ENCODE results near the gene CHST3.
A peak's percentile ranks its signal among the peaks of the same experiment; 100 is the strongest.
"Not testable (repeated sequence)": the region's sequence is repeated elsewhere in the genome, so short reads cannot be mapped to it uniquely, and the experiment has no call there.

Gene CHST3

GRCh38 chr10:71964098-71964742 is at the start of gene CHST3:
CHST3 (plus strand) TSS chr10:71964395; CDS start chr10:72005843, 41,448 bp downstream.
- no peak for TF ChIP-seq CTCF (conservative IDR thresholded peaks at IDR 0.05)
- peak; percentile 60; the same call in 1 of the 2 replicates for TF ChIP-seq ZFX (IDR thresholded peaks at IDR 0.05)
- H3K27ac ChIP-seq, result peak within 1 kb of the TSS; percentile 19; the same call in 1 of the 2 replicates

GRCh38 chr10:71916827-71917226 is 47.4 kb upstream of the CHST3 start:
- H3K27ac ChIP-seq, result no peak overlapping the region
- TF ChIP-seq ZFX (IDR thresholded peaks at IDR 0.05), result no peak

- H3K27ac ChIP-seq, result no peak overlapping the region
- TF ChIP-seq CTCF (conservative IDR thresholded peaks at IDR 0.05), result no peak
- no peak for TF ChIP-seq ZFX (IDR thresholded peaks at IDR 0.05)
Measured at GRCh38 chr10:71918992-71919391, 45.2 kb upstream of the CHST3 start.

- not testable (repeated sequence) for H3K27ac ChIP-seq
Measured at GRCh38 chr10:71919956-71920539, 44.1 kb upstream of the CHST3 start.

GRCh38 chr10:71920540-71921323 is 43.5 kb upstream of the CHST3 start:
- TF ChIP-seq ZFX (IDR thresholded peaks at IDR 0.05), result no peak
- TF ChIP-seq CTCF (conservative IDR thresholded peaks at IDR 0.05), result no peak
- no peak overlapping the region for H3K27ac ChIP-seq

- no peak overlapping the region for H3K27ac ChIP-seq
- TF ChIP-seq CTCF (conservative IDR thresholded peaks at IDR 0.05) (no peak), ZFX (IDR thresholded peaks at IDR 0.05) (no peak)
Measured at GRCh38 chr10:71921324-71922027, 42.7 kb upstream of the CHST3 start.

GRCh38 chr10:71923138-71923692 is 41.0 kb upstream of the CHST3 start:
- no peak overlapping the region for H3K27ac ChIP-seq
- TF ChIP-seq CTCF (conservative IDR thresholded peaks at IDR 0.05), result no peak
- TF ChIP-seq ZFX (IDR thresholded peaks at IDR 0.05), result no peak

GRCh38 chr10:71924771-71925170 is 39.4 kb upstream of the CHST3 start:
- no peak overlapping the region for H3K27ac ChIP-seq
- no peak for TF ChIP-seq CTCF (conservative IDR thresholded peaks at IDR 0.05)
- no peak for TF ChIP-seq ZFX (IDR thresholded peaks at IDR 0.05)

Data from C4-2B (cell line).